Measurements from ENCODE around the gene ROR2.
A peak's percentile ranks its signal among the peaks of the same experiment; 100 is the strongest.

ROR2 gene

GRCh38 chr9:91724068-91724440 lies 226.0 kb downstream of the ROR2 start:
- Histone ChIP-seq H3K36me3 (ENCODE audit: control insufficient read depth, low read depth, low read length) (no peaks in the 10 kb centered on the region), H3K9ac (ENCODE audit: low read length) (no peak overlapping the region), H3K9me3 (ENCODE audit: control insufficient read depth, low read depth, low read length) (no peaks in the 10 kb centered on the region), H3K27me3 (ENCODE audit: control insufficient read depth, insufficient read depth, low read length) (no peaks in the 10 kb centered on the region), H3K4me3 (ENCODE audit: low read length) (no peak overlapping the region), H3K4me1 (ENCODE audit: control insufficient read depth, low read depth, low read length) (no peaks in the 10 kb centered on the region), H3K27ac (ENCODE audit: low read length) (no peak overlapping the region)

DNA sequence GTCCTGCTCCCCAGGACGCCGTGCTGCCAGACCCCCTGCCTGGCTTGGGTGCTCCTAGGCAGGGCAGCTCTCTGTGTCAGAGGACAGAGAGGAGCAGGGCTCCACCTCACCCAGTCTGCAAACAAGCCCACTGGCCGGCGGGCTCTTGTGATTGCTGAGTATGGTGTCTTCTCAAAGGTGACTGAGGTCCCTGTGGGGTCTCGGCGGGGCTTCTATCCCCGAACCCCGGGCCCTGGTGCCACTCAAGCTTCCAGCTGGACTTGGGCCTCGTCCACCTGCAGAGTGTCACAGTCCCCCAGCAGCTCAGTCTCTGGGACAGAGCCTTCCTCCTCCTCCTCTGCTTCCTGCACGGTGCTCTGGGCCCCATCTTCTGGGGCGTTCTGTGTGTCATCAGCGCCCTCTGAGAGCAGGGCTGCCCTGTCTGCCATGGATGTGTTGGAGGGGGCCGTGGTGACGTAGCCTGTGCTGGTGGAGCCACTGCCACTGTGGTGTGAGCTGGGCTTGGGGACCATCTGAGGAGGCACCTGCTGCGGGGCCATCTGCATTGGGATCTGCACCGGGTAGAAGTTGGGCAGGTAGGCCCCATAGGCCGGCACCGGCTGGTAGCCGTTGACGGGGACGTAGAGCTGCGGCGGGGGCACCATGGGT lies 226.5 kb downstream of the ROR2 start:
- Histone ChIP-seq H3K27me3 (ENCODE audit: control insufficient read depth, insufficient read depth, low read length) (no peaks in the 10 kb centered on the region), H3K4me3 (ENCODE audit: low read length) (no peak overlapping the region), H3K36me3 (ENCODE audit: control insufficient read depth, low read depth, low read length) (no peaks in the 10 kb centered on the region), H3K4me1 (ENCODE audit: control insufficient read depth, low read depth, low read length) (no peaks in the 10 kb centered on the region), H3K9me3 (ENCODE audit: control insufficient read depth, low read depth, low read length) (no peaks in the 10 kb centered on the region), H3K27ac (ENCODE audit: low read length) (no peak overlapping the region), H3K9ac (ENCODE audit: low read length) (no peak overlapping the region)

GRCh38 chr9:91720751-91721705 lies 229.0 kb downstream of the ROR2 start:
- Histone ChIP-seq H3K27me3 (ENCODE audit: control insufficient read depth, insufficient read depth, low read length) (no peaks in the 10 kb centered on the region), H3K9ac (ENCODE audit: low read length) (no peak overlapping the region), H3K4me3 (ENCODE audit: low read length) (no peak overlapping the region), H3K36me3 (ENCODE audit: control insufficient read depth, low read depth, low read length) (no peaks in the 10 kb centered on the region), H3K9me3 (ENCODE audit: control insufficient read depth, low read depth, low read length) (peaks cover 4% of the 10 kb centered on the region), H3K27ac (ENCODE audit: low read length) (no peak overlapping the region), H3K4me1 (ENCODE audit: control insufficient read depth, low read depth, low read length) (no peaks in the 10 kb centered on the region)

DNA sequence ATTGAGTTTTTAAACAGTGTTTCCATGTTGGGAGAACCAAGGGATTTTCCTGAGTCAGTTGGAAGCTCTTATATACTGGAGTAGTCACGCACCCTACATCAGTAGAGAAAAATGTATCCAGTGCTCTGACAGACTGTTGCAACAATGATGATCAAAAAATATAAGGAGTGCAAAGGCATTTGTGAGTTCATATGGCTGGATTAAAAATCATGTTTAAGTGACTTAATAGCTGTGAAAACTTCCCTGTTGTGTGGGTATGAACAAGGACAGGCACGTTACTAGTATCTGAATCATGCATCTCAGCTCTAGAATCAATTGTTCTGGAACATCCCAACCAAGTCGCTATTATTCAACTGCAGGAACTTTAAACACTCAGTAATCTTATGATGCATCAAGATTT lies 229.7 kb downstream of the ROR2 start:
- H3K4me3 ChIP-seq (ENCODE audit: low read length) = no peak overlapping the region
- no peaks in the 10 kb centered on the region for H3K4me1 ChIP-seq (ENCODE audit: control insufficient read depth, low read depth, low read length)
- no peaks in the 10 kb centered on the region for H3K27me3 ChIP-seq (ENCODE audit: control insufficient read depth, insufficient read depth, low read length)
- H3K9me3 ChIP-seq (ENCODE audit: control insufficient read depth, low read depth, low read length) = peaks cover 4% of the 10 kb centered on the region
- H3K27ac ChIP-seq (ENCODE audit: low read length) = no peak overlapping the region
- no peak overlapping the region for H3K9ac ChIP-seq (ENCODE audit: low read length)
- no peaks in the 10 kb centered on the region for H3K36me3 ChIP-seq (ENCODE audit: control insufficient read depth, low read depth, low read length)

- no peaks in the 10 kb centered on the region for H3K36me3 ChIP-seq (ENCODE audit: control insufficient read depth, low read depth, low read length)
Measured at GRCh38 chr9:91718071-91718470, 232.0 kb downstream of the ROR2 start.

GRCh38 chr9:91716815-91717214 lies 233.2 kb downstream of the ROR2 start:
- H3K27ac ChIP-seq (ENCODE audit: low read length) = no peak overlapping the region
- no peaks in the 10 kb centered on the region for H3K27me3 ChIP-seq (ENCODE audit: control insufficient read depth, insufficient read depth, low read length)
- H3K4me1 ChIP-seq (ENCODE audit: control insufficient read depth, low read depth, low read length) = no peaks in the 10 kb centered on the region
- H3K9me3 ChIP-seq (ENCODE audit: control insufficient read depth, low read depth, low read length) = peaks cover 4% of the 10 kb centered on the region
- no peak overlapping the region for H3K4me3 ChIP-seq (ENCODE audit: low read length)
- no peak overlapping the region for H3K9ac ChIP-seq (ENCODE audit: low read length)
- no peaks in the 10 kb centered on the region for H3K36me3 ChIP-seq (ENCODE audit: control insufficient read depth, low read depth, low read length)

More at GRCh38 chr9:91718071-91718470, 232.0 kb downstream of the ROR2 start:
- no peak overlapping the region for H3K27ac ChIP-seq (ENCODE audit: low read length)
- H3K9me3 ChIP-seq (ENCODE audit: control insufficient read depth, low read depth, low read length) = peaks cover 4% of the 10 kb centered on the region
- H3K4me1 ChIP-seq (ENCODE audit: control insufficient read depth, low read depth, low read length) = no peaks in the 10 kb centered on the region
- no peak overlapping the region for H3K4me3 ChIP-seq (ENCODE audit: low read length)
- no peaks in the 10 kb centered on the region for H3K27me3 ChIP-seq (ENCODE audit: control insufficient read depth, insufficient read depth, low read length)
- H3K9ac ChIP-seq (ENCODE audit: low read length) = no peak overlapping the region

DNA sequence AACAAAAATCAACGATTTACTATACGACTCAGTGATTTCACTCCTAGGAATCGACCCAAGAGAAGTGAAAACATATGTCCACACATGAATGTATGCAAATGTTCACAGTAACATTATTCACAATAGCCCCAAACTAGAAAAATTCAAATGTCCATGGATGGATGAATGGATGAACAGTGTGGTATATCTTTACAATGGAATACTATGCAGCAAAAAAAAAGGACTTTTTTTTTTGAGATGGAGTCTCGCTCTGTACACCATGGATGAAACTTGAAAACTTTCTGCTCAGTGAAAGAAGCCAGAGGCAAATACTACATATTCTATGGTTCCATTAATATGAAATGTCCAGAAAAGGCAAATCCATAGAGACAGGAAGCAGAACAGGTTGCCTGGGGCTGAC lies 233.8 kb downstream of the ROR2 start:
- Histone ChIP-seq H3K27ac (ENCODE audit: low read length) (no peak overlapping the region), H3K4me3 (ENCODE audit: low read length) (no peak overlapping the region), H3K36me3 (ENCODE audit: control insufficient read depth, low read depth, low read length) (no peaks in the 10 kb centered on the region), H3K9me3 (ENCODE audit: control insufficient read depth, low read depth, low read length) (peaks cover 4% of the 10 kb centered on the region), H3K27me3 (ENCODE audit: control insufficient read depth, insufficient read depth, low read length) (no peaks in the 10 kb centered on the region), H3K4me1 (ENCODE audit: control insufficient read depth, low read depth, low read length) (no peaks in the 10 kb centered on the region), H3K9ac (ENCODE audit: low read length) (no peak overlapping the region)

DNA sequence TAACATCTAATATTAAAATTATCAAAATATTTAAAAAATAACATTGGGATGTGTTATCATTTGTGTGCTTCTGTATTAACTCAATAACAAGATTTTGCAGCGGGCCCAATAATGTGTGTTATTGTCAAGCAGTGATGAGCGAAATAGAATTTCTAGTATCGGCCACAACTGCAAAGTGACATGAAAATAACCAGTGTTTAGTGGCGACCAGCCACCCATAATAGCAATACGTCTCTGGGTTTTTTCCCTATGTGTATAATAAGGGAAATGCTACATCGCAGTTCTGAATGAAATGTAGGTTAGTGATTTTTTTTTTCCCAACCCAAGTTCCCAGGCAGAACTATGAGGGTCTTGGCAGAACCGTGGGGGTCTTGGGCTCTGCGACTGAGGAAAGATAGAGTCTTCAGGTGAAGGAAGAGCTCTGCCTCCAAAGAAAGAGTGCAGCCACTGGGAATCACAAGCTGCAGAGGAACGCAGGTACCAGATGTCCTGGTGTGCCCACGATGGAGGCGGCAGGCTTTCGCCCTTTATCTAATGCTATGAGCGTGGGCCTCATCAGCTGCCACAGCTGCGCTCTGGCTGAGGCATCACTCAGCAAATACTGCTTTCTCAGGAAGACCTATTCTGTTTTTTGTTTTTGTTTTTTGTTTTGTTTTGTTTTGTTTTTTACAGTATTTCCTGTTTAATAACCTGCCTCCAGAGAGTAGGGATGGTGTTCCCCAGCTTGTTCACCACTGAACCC lies 235.0 kb downstream of the ROR2 start:
- Histone ChIP-seq H3K27me3 (ENCODE audit: control insufficient read depth, insufficient read depth, low read length) (no peaks in the 10 kb centered on the region), H3K4me1 (ENCODE audit: control insufficient read depth, low read depth, low read length) (no peaks in the 10 kb centered on the region), H3K4me3 (ENCODE audit: low read length) (no peak overlapping the region), H3K9ac (ENCODE audit: low read length) (no peak overlapping the region), H3K27ac (ENCODE audit: low read length) (no peak overlapping the region), H3K9me3 (ENCODE audit: control insufficient read depth, low read depth, low read length) (peaks cover 4% of the 10 kb centered on the region), H3K36me3 (ENCODE audit: control insufficient read depth, low read depth, low read length) (no peaks in the 10 kb centered on the region)

DNA sequence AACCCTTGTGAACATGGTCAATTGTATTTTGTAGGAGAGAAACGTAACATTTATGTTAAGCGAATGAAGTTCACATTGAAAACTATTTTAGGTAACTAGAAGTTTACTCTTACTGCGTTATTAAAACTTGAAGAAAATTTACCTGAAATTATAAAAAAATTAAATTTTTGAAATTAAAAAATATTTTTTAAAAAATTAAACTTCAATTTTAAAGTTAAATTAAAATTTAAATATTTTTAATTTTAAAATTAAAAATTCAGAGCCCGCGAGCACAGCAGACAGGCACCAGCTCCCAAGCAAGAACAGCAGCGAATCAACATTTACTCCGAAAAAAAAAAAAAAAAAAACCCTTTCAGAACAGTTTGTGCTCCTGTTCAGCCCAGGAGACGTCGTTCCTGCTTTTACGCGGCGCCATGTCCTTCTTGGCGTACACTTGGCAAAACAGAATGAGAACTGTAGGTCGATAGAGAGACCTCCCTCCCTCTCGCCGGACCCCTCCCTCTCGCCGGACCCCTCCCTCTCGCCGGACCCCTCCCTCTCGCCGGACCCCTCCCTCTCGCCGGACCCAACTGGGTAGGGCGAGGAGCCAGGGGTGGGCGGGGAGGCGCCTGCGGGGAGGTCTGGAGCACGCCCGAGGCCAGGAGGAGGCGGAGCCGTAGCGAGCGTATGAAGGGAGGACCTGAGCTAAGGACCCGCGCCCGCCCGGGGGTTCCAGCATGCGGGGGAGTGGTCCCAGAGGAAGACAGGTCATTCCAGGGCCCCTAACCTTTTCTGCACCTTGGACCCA lies 235.8 kb downstream of the ROR2 start:
- Histone ChIP-seq H3K27ac (ENCODE audit: low read length) (no peak overlapping the region), H3K4me1 (ENCODE audit: control insufficient read depth, low read depth, low read length) (no peaks in the 10 kb centered on the region), H3K36me3 (ENCODE audit: control insufficient read depth, low read depth, low read length) (no peaks in the 10 kb centered on the region), H3K9ac (ENCODE audit: low read length) (no peak overlapping the region), H3K9me3 (ENCODE audit: control insufficient read depth, low read depth, low read length) (peaks cover 4% of the 10 kb centered on the region), H3K4me3 (ENCODE audit: low read length) (peak overlapping the region; percentile 31), H3K27me3 (ENCODE audit: control insufficient read depth, insufficient read depth, low read length) (no peaks in the 10 kb centered on the region)

DNA sequence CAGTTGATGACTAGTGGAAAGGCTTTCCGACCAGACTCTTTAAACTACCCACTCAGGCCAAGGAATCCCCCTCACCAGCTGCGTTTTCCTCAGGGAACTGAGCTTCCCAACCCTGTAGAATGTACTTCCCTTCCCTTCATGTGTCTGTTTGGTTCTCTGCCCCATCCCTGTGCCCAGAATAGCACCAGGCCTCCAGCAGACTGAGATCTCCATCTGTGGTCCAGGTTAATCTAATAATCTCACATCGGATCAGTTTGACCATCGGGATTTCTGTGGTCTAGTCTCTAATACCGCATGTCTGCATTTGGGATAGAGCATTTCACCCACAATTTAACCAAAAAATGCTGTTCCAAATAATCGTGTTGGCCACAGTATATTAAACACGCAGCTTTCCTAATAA lies 237.2 kb downstream of the ROR2 start:
- no peak overlapping the region for H3K27ac ChIP-seq (ENCODE audit: low read length)
- H3K4me3 ChIP-seq (ENCODE audit: low read length) = no peak overlapping the region
- H3K9ac ChIP-seq (ENCODE audit: low read length) = no peak overlapping the region

More for the DNA sequence above, 237.2 kb downstream of the ROR2 start:
- H3K9me3 ChIP-seq (ENCODE audit: control insufficient read depth, low read depth, low read length) = peaks cover 4% of the 10 kb centered on the region
- H3K4me1 ChIP-seq (ENCODE audit: control insufficient read depth, low read depth, low read length) = no peaks in the 10 kb centered on the region
- no peaks in the 10 kb centered on the region for H3K27me3 ChIP-seq (ENCODE audit: control insufficient read depth, insufficient read depth, low read length)
- H3K36me3 ChIP-seq (ENCODE audit: control insufficient read depth, low read depth, low read length) = no peaks in the 10 kb centered on the region
